Measurements from ENCODE around the gene NFE2L2.
A peak's percentile ranks its signal among the peaks of the same experiment; 100 is the strongest.
"Not testable (repeated sequence)": the region's sequence is repeated elsewhere in the genome, so short reads cannot be mapped to it uniquely, and the experiment has no call there.

Gene NFE2L2

DNA sequence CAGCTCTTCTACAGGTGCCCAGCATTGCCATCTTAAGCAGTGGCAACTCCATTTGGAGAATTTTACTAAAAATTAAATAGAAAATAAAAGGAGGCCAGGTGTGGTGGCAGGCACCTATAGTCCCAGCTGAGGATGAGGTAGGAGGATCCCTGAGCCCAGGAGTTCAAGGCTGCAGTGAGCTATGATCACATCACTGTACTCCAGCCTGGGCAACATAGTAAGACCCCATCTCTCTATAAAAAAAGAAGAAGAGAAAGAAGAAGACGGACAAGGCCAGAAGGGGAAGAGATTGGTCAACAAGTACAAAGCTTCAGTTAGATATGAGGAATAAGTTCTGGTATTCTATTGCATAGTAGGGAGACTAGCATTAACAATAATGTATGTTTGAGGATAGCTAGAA, 73.6 kb downstream of the NFE2L2 start:
- Histone ChIP-seq H2BK120ac (ENCODE audit: low read depth, low read length) (no peak overlapping the region), H2BK5ac (ENCODE audit: low read length) (no peak overlapping the region), H3K23ac (ENCODE audit: low read depth, low read length, poor library complexity) (no peak overlapping the region), H3K18ac (ENCODE audit: low read length) (no peak overlapping the region), H3K4me2 (ENCODE audit: insufficient read depth, low read length, poor library complexity, severe bottlenecking) (no peak overlapping the region), H4K8ac (ENCODE audit: low read depth, low read length) (no peak overlapping the region), H2BK15ac (ENCODE audit: low read length) (no peak overlapping the region), H3K27ac (replicated peaks; ENCODE audit: low read length) (no peak overlapping the region), H2AK5ac (ENCODE audit: low read depth, low read length) (no peak overlapping the region), H3K36me3 (replicated peaks in 1 of 2; ENCODE audit: control insufficient read depth in 2 of 2, insufficient read depth in 2 of 2, low read length in 2 of 2) (no peaks in the 10 kb centered on the region), H3K9me3 (replicated peaks in 1 of 2; ENCODE audit: control insufficient read depth in 2 of 2, insufficient read depth in 1 of 2, low read depth in 1 of 2, low read length in 2 of 2) (no peaks in the 10 kb centered on the region), H3K14ac (ENCODE audit: low read length) (no peak overlapping the region), H3K27me3 (ENCODE audit: control insufficient read depth in 3 of 3, insufficient read depth in 3 of 3, low read depth in 1 of 3, low read length in 3 of 3) (no peaks in the 10 kb centered on the region), H2BK12ac (ENCODE audit: low read length) (no peak overlapping the region), H3K79me1 (ENCODE audit: low read depth, low read length) (no peaks in the 10 kb centered on the region), H4K91ac (ENCODE audit: low read depth, low read length, poor library complexity) (no peak overlapping the region), H3K4me3 (ENCODE audit: low read length in 2 of 2) (no peak overlapping the region), H3K4ac (ENCODE audit: low read length) (no peak overlapping the region), H2AFZ (ENCODE audit: low read length) (no peak overlapping the region), H3K4me1 (ENCODE audit: control insufficient read depth in 2 of 2, insufficient read depth in 1 of 2, low read depth in 1 of 2, low read length in 2 of 2) (no peaks in the 10 kb centered on the region), H3K9ac (ENCODE audit: low read depth, low read length, poor library complexity) (no peak overlapping the region)
- no CpG with 5 or more reads among the region's 1 CpG for WGBS, 2 donors (ENCODE audit: extremely low coverage in 2 of 2, insufficient read length in 2 of 2, insufficient replicate concordance in 1 of 2)
- no peak for DNase-seq (ENCODE audit: low spot score)

DNA sequence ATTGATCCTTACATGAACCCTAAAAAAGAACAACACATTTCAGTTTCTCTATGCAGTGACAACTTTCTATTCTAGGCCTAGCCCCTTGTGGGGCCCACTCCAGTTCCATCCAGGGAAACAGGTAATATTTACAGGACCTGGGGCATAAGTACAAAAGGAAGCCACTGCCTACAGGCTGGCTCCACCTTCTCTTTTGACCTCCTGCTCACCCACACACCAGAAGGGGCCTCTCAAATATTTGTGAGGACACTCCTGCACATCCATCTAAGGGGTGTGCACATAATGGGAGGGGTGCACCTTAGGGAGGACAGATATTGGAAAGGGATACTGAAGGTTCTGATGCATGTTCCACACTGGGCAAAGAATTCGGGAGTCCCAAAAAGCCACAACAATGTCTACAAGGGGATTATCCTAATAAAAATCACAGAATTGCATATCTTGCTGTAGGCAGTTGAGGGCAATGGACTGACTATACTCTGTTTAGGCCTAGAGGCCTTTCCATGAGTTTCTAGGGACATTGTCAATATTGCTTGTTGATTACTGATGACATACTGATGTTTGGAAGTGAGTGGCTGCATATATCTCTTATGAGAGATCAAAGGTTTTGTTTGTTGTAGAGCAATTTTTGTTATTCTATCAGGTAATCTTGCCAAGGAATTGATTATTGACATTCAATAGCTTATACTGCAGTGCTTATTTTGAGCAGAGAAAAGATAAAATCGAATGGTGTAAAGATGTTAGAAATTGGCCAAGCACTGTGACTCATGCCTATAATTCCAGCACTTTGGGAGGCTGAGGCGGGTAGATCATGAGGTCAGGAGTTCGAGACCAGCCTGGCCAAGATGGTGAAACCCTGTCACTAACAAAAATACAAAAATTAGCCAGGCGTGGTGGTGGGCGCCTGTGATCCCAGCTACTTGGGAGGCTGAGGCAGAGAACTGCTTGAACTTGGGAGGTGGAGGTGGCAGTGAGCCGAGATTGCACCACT, 75.8 kb downstream of the NFE2L2 start:
- no peak overlapping the region for H2BK5ac ChIP-seq (ENCODE audit: low read length)
- no peak overlapping the region for H2BK12ac ChIP-seq (ENCODE audit: low read length)
- no peak overlapping the region for H2BK120ac ChIP-seq (ENCODE audit: low read depth, low read length)
- H3K4me1 ChIP-seq (ENCODE audit: control insufficient read depth in 2 of 2, insufficient read depth in 1 of 2, low read depth in 1 of 2, low read length in 2 of 2) = no peaks in the 10 kb centered on the region
- no peak overlapping the region for H3K23ac ChIP-seq (ENCODE audit: low read depth, low read length, poor library complexity)
- no peak overlapping the region for H3K18ac ChIP-seq (ENCODE audit: low read length)
- no peaks in the 10 kb centered on the region for H3K27me3 ChIP-seq (ENCODE audit: control insufficient read depth in 3 of 3, insufficient read depth in 3 of 3, low read depth in 1 of 3, low read length in 3 of 3)
- H3K4me2 ChIP-seq (ENCODE audit: insufficient read depth, low read length, poor library complexity, severe bottlenecking) = no peak overlapping the region
- no peak overlapping the region for H4K8ac ChIP-seq (ENCODE audit: low read depth, low read length)
- WGBS, 2 donors (ENCODE audit: extremely low coverage in 2 of 2, insufficient read length in 2 of 2, insufficient replicate concordance in 1 of 2) = no CpG with 5 or more reads among the region's 7 CpGs
- H3K4me3 ChIP-seq (ENCODE audit: low read length in 2 of 2) = no peak overlapping the region
- no peak overlapping the region for H3K4ac ChIP-seq (ENCODE audit: low read length)
- H3K27ac ChIP-seq (replicated peaks; ENCODE audit: low read length) = no peak overlapping the region
- no peak overlapping the region for H3K14ac ChIP-seq (ENCODE audit: low read length)
- no peak overlapping the region for H2BK15ac ChIP-seq (ENCODE audit: low read length)
- no peak for DNase-seq (ENCODE audit: low spot score)
- H3K9me3 ChIP-seq (replicated peaks in 1 of 2; ENCODE audit: control insufficient read depth in 2 of 2, insufficient read depth in 1 of 2, low read depth in 1 of 2, low read length in 2 of 2) = no peaks in the 10 kb centered on the region
- no peak overlapping the region for H3K9ac ChIP-seq (ENCODE audit: low read depth, low read length, poor library complexity)
- H3K79me1 ChIP-seq (ENCODE audit: low read depth, low read length) = no peaks in the 10 kb centered on the region
- H4K91ac ChIP-seq (ENCODE audit: low read depth, low read length, poor library complexity) = no peak overlapping the region
- H3K36me3 ChIP-seq (replicated peaks in 1 of 2; ENCODE audit: control insufficient read depth in 2 of 2, insufficient read depth in 2 of 2, low read length in 2 of 2) = no peaks in the 10 kb centered on the region
- H2AK5ac ChIP-seq (ENCODE audit: low read depth, low read length) = no peak overlapping the region
- no peak overlapping the region for H2AFZ ChIP-seq (ENCODE audit: low read length)

DNA sequence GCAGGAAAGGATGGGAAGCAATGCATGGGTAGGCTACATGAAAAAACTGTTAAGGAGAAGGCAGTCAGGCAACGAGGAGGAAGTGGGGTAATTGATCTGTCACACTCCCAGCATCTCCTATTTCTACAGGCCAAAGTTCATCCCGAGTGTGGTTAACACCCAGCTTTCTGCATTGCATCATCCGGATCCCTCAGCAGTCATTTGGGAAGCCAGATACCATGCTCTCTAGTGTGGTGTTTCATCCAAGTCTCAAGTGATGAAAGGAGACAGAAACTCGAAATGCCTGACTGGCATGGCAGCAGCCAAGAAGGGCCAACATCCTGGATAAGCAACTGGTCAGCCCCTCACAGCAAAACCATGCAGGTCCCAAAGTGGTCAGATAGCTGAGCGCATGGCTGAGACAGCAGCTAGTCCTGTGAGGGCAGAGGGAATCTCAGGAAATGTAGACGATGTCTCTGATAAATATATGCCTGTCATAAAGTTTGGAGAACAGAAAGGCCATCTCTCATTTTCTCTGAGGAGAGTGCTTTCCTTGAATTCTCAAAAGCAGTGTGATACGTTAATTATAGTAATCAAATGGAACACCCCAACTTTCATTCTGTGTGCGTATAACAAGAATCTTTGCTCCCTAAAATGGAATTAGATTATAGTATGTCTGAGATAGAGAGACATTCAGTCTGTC, 76.8 kb downstream of the NFE2L2 start:
- no peaks in the 10 kb centered on the region for H3K27me3 ChIP-seq (ENCODE audit: control insufficient read depth in 3 of 3, insufficient read depth in 3 of 3, low read depth in 1 of 3, low read length in 3 of 3)
- no peak overlapping the region for H2BK12ac ChIP-seq (ENCODE audit: low read length)
- no peak overlapping the region for H3K14ac ChIP-seq (ENCODE audit: low read length)
- H2BK15ac ChIP-seq (ENCODE audit: low read length) = no peak overlapping the region
- H3K4me2 ChIP-seq (ENCODE audit: insufficient read depth, low read length, poor library complexity, severe bottlenecking) = no peak overlapping the region
- no peak overlapping the region for H4K91ac ChIP-seq (ENCODE audit: low read depth, low read length, poor library complexity)
- peak overlapping the region; percentile 55 for H2AFZ ChIP-seq (ENCODE audit: low read length)
- no peak for DNase-seq (ENCODE audit: low spot score)
- no CpG with 5 or more reads among the region's 8 CpGs for WGBS, 2 donors (ENCODE audit: extremely low coverage in 2 of 2, insufficient read length in 2 of 2, insufficient replicate concordance in 1 of 2)
- H3K18ac ChIP-seq (ENCODE audit: low read length) = no peak overlapping the region
- H2AK5ac ChIP-seq (ENCODE audit: low read depth, low read length) = no peak overlapping the region
- H3K4ac ChIP-seq (ENCODE audit: low read length) = no peak overlapping the region
- no peaks in the 10 kb centered on the region for H3K79me1 ChIP-seq (ENCODE audit: low read depth, low read length)
- no peak overlapping the region for H3K4me3 ChIP-seq (ENCODE audit: low read length in 2 of 2)
- H3K9me3 ChIP-seq (replicated peaks in 1 of 2; ENCODE audit: control insufficient read depth in 2 of 2, insufficient read depth in 1 of 2, low read depth in 1 of 2, low read length in 2 of 2) = no peaks in the 10 kb centered on the region
- no peak overlapping the region for H4K8ac ChIP-seq (ENCODE audit: low read depth, low read length)
- no peak overlapping the region for H2BK120ac ChIP-seq (ENCODE audit: low read depth, low read length)
- H2BK5ac ChIP-seq (ENCODE audit: low read length) = no peak overlapping the region
- H3K4me1 ChIP-seq (ENCODE audit: control insufficient read depth in 2 of 2, insufficient read depth in 1 of 2, low read depth in 1 of 2, low read length in 2 of 2) = peaks cover 0 to 2% of the 10 kb centered on the region in 2 donors
- H3K36me3 ChIP-seq (replicated peaks in 1 of 2; ENCODE audit: control insufficient read depth in 2 of 2, insufficient read depth in 2 of 2, low read length in 2 of 2) = no peaks in the 10 kb centered on the region
- no peak overlapping the region for H3K27ac ChIP-seq (replicated peaks; ENCODE audit: low read length)
- no peak overlapping the region for H3K9ac ChIP-seq (ENCODE audit: low read depth, low read length, poor library complexity)
- no peak overlapping the region for H3K23ac ChIP-seq (ENCODE audit: low read depth, low read length, poor library complexity)

DNA sequence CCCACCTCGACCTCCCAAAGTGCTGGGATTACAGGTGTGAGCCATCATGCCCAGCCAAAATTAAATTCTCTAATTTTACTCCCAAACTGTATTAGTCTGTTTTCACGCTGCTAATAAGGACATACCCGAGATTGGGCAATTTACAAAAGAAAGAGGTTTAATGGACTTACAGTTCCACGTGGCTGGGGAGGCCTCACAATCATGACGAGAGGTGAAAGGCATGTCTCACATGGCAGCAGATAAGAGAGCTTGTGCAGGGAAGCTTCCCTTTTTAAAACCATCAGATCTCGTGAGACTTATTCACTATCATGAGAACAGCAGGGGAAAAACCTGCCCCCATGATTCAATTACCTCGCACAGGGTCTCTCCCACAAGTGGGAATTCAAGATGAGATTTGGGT, 78.5 kb downstream of the NFE2L2 start:
- not testable (repeated sequence) for H3K79me1 ChIP-seq (ENCODE audit: low read depth, low read length); H3K4me1 ChIP-seq (ENCODE audit: control insufficient read depth in 2 of 2, insufficient read depth in 1 of 2, low read depth in 1 of 2, low read length in 2 of 2); H2BK15ac ChIP-seq (ENCODE audit: low read length); H2AFZ ChIP-seq (ENCODE audit: low read length); DNase-seq (ENCODE audit: low spot score); H3K36me3 ChIP-seq (replicated peaks in 1 of 2; ENCODE audit: control insufficient read depth in 2 of 2, insufficient read depth in 2 of 2, low read length in 2 of 2); H3K27ac ChIP-seq (replicated peaks; ENCODE audit: low read length); H2BK120ac ChIP-seq (ENCODE audit: low read depth, low read length); H4K8ac ChIP-seq (ENCODE audit: low read depth, low read length); H2AK5ac ChIP-seq (ENCODE audit: low read depth, low read length); H2BK5ac ChIP-seq (ENCODE audit: low read length); H3K4me2 ChIP-seq (ENCODE audit: insufficient read depth, low read length, poor library complexity, severe bottlenecking); H3K9me3 ChIP-seq (replicated peaks in 1 of 2; ENCODE audit: control insufficient read depth in 2 of 2, insufficient read depth in 1 of 2, low read depth in 1 of 2, low read length in 2 of 2); H3K14ac ChIP-seq (ENCODE audit: low read length); H3K4ac ChIP-seq (ENCODE audit: low read length); H3K23ac ChIP-seq (ENCODE audit: low read depth, low read length, poor library complexity); H2BK12ac ChIP-seq (ENCODE audit: low read length); H4K91ac ChIP-seq (ENCODE audit: low read depth, low read length, poor library complexity); H3K18ac ChIP-seq (ENCODE audit: low read length); H3K4me3 ChIP-seq (ENCODE audit: low read length in 2 of 2); H3K9ac ChIP-seq (ENCODE audit: low read depth, low read length, poor library complexity); H3K27me3 ChIP-seq (ENCODE audit: control insufficient read depth in 3 of 3, insufficient read depth in 3 of 3, low read depth in 1 of 3, low read length in 3 of 3)
- WGBS, 2 donors (ENCODE audit: extremely low coverage in 2 of 2, insufficient read length in 2 of 2, insufficient replicate concordance in 1 of 2) = no CpG with 5 or more reads among the region's 7 CpGs
